ENCODE results near the gene BACH2.

The BACH2 gene

GRCh38 chr6:90322976-90323474 lies 26.4 kb upstream of the BACH2 start:
- no peaks in the 10 kb centered on the region for H3K79me2 ChIP-seq (ENCODE audit: control insufficient read depth, insufficient read depth, low read length, unreplicated experiment)
- H2AFZ ChIP-seq (ENCODE audit: low read length, unreplicated experiment), result no peak overlapping the region
- no peak overlapping the region for H3K4me3 ChIP-seq (ENCODE audit: low read depth, low read length)
- H3K27ac ChIP-seq (ENCODE audit: low read depth, low read length), result no peak overlapping the region
- peaks cover 10% of the 10 kb centered on the region for H3K27me3 ChIP-seq (ENCODE audit: insufficient read depth, low read length)
- no peaks in the 10 kb centered on the region for H3K4me1 ChIP-seq (ENCODE audit: control insufficient read depth, insufficient read depth, low read length, unreplicated experiment)
- H3K36me3 ChIP-seq (ENCODE audit: insufficient read depth, low read length), result no peaks in the 10 kb centered on the region

- H3K79me2 ChIP-seq (ENCODE audit: control insufficient read depth, insufficient read depth, low read length, unreplicated experiment), result no peaks in the 10 kb centered on the region
- no peak overlapping the region for H3K4me3 ChIP-seq (ENCODE audit: low read depth, low read length)
- no peaks in the 10 kb centered on the region for H3K36me3 ChIP-seq (ENCODE audit: insufficient read depth, low read length)
- no peak overlapping the region for H2AFZ ChIP-seq (ENCODE audit: low read length, unreplicated experiment)
- peaks cover 18% of the 10 kb centered on the region for H3K27me3 ChIP-seq (ENCODE audit: insufficient read depth, low read length)
- H3K4me1 ChIP-seq (ENCODE audit: control insufficient read depth, insufficient read depth, low read length, unreplicated experiment), result no peaks in the 10 kb centered on the region
- H3K27ac ChIP-seq (ENCODE audit: low read depth, low read length), result no peak overlapping the region
These were observed 23.5 kb upstream of the BACH2 start for GRCh38 chr6:90319979-90320685.

- H3K79me2 ChIP-seq (ENCODE audit: control insufficient read depth, insufficient read depth, low read length, unreplicated experiment), result no peaks in the 10 kb centered on the region
- no peaks in the 10 kb centered on the region for H3K4me1 ChIP-seq (ENCODE audit: control insufficient read depth, insufficient read depth, low read length, unreplicated experiment)
- no peak overlapping the region for H2AFZ ChIP-seq (ENCODE audit: low read length, unreplicated experiment)
- H3K27me3 ChIP-seq (ENCODE audit: insufficient read depth, low read length), result peaks cover 28% of the 10 kb centered on the region
- H3K4me3 ChIP-seq (ENCODE audit: low read depth, low read length), result no peak overlapping the region
- no peaks in the 10 kb centered on the region for H3K36me3 ChIP-seq (ENCODE audit: insufficient read depth, low read length)
- no peak overlapping the region for H3K27ac ChIP-seq (ENCODE audit: low read depth, low read length)
These were observed 22.4 kb upstream of the BACH2 start for GRCh38 chr6:90319044-90319443.

GRCh38 chr6:90315986-90316385 lies 19.3 kb upstream of the BACH2 start:
- Histone ChIP-seq H3K4me1 (ENCODE audit: control insufficient read depth, insufficient read depth, low read length, unreplicated experiment) (no peaks in the 10 kb centered on the region), H2AFZ (ENCODE audit: low read length, unreplicated experiment) (no peak overlapping the region), H3K79me2 (ENCODE audit: control insufficient read depth, insufficient read depth, low read length, unreplicated experiment) (no peaks in the 10 kb centered on the region), H3K4me3 (ENCODE audit: low read depth, low read length) (no peak overlapping the region), H3K27me3 (ENCODE audit: insufficient read depth, low read length) (peaks cover 57% of the 10 kb centered on the region), H3K27ac (ENCODE audit: low read depth, low read length) (no peak overlapping the region), H3K36me3 (ENCODE audit: insufficient read depth, low read length) (no peaks in the 10 kb centered on the region)

GRCh38 chr6:90315354-90315950 lies 18.8 kb upstream of the BACH2 start:
- no peak overlapping the region for H3K27ac ChIP-seq (ENCODE audit: low read depth, low read length)
- H3K27me3 ChIP-seq (ENCODE audit: insufficient read depth, low read length), result peaks cover 59% of the 10 kb centered on the region
- H3K4me1 ChIP-seq (ENCODE audit: control insufficient read depth, insufficient read depth, low read length, unreplicated experiment), result no peaks in the 10 kb centered on the region
- no peak overlapping the region for H3K4me3 ChIP-seq (ENCODE audit: low read depth, low read length)
- no peak overlapping the region for H2AFZ ChIP-seq (ENCODE audit: low read length, unreplicated experiment)
- H3K36me3 ChIP-seq (ENCODE audit: insufficient read depth, low read length), result no peaks in the 10 kb centered on the region
- no peaks in the 10 kb centered on the region for H3K79me2 ChIP-seq (ENCODE audit: control insufficient read depth, insufficient read depth, low read length, unreplicated experiment)

GRCh38 chr6:90314514-90314913 lies 17.9 kb upstream of the BACH2 start:
- H3K27ac ChIP-seq (ENCODE audit: low read depth, low read length), result no peak overlapping the region

GRCh38 chr6:90311569-90311968 lies 14.9 kb upstream of the BACH2 start:
- Histone ChIP-seq H2AFZ (ENCODE audit: low read length, unreplicated experiment) (no peak overlapping the region), H3K27me3 (ENCODE audit: insufficient read depth, low read length) (peaks cover 92% of the 10 kb centered on the region), H3K79me2 (ENCODE audit: control insufficient read depth, insufficient read depth, low read length, unreplicated experiment) (no peaks in the 10 kb centered on the region)

More at GRCh38 chr6:90314514-90314913, 17.9 kb upstream of the BACH2 start:
- Histone ChIP-seq H3K36me3 (ENCODE audit: insufficient read depth, low read length) (no peaks in the 10 kb centered on the region), H3K4me1 (ENCODE audit: control insufficient read depth, insufficient read depth, low read length, unreplicated experiment) (no peaks in the 10 kb centered on the region), H2AFZ (ENCODE audit: low read length, unreplicated experiment) (no peak overlapping the region), H3K4me3 (ENCODE audit: low read depth, low read length) (no peak overlapping the region), H3K27me3 (ENCODE audit: insufficient read depth, low read length) (peaks cover 63% of the 10 kb centered on the region), H3K79me2 (ENCODE audit: control insufficient read depth, insufficient read depth, low read length, unreplicated experiment) (no peaks in the 10 kb centered on the region)

GRCh38 chr6:90305800-90306448 lies 9.3 kb upstream of the BACH2 start:
- H3K27ac ChIP-seq (ENCODE audit: low read depth, low read length), result no peak overlapping the region
- H3K27me3 ChIP-seq (ENCODE audit: insufficient read depth, low read length), result peaks cover 90% of the 10 kb centered on the region
- H3K4me1 ChIP-seq (ENCODE audit: control insufficient read depth, insufficient read depth, low read length, unreplicated experiment), result no peaks in the 10 kb centered on the region
- no peaks in the 10 kb centered on the region for H3K36me3 ChIP-seq (ENCODE audit: insufficient read depth, low read length)
- no peak overlapping the region for H3K4me3 ChIP-seq (ENCODE audit: low read depth, low read length)
- H2AFZ ChIP-seq (ENCODE audit: low read length, unreplicated experiment), result no peak overlapping the region
- no peaks in the 10 kb centered on the region for H3K79me2 ChIP-seq (ENCODE audit: control insufficient read depth, insufficient read depth, low read length, unreplicated experiment)

More at GRCh38 chr6:90311569-90311968, 14.9 kb upstream of the BACH2 start:
- Histone ChIP-seq H3K4me1 (ENCODE audit: control insufficient read depth, insufficient read depth, low read length, unreplicated experiment) (no peaks in the 10 kb centered on the region), H3K27ac (ENCODE audit: low read depth, low read length) (no peak overlapping the region), H3K36me3 (ENCODE audit: insufficient read depth, low read length) (no peaks in the 10 kb centered on the region), H3K4me3 (ENCODE audit: low read depth, low read length) (no peak overlapping the region)

GRCh38 chr6:90304308-90304707 lies 7.7 kb upstream of the BACH2 start:
- Histone ChIP-seq H3K79me2 (ENCODE audit: control insufficient read depth, insufficient read depth, low read length, unreplicated experiment) (no peaks in the 10 kb centered on the region), H3K27me3 (ENCODE audit: insufficient read depth, low read length) (peaks cover 90% of the 10 kb centered on the region), H3K27ac (ENCODE audit: low read depth, low read length) (no peak overlapping the region), H3K4me1 (ENCODE audit: control insufficient read depth, insufficient read depth, low read length, unreplicated experiment) (no peaks in the 10 kb centered on the region), H3K4me3 (ENCODE audit: low read depth, low read length) (no peak overlapping the region), H3K36me3 (ENCODE audit: insufficient read depth, low read length) (no peaks in the 10 kb centered on the region), H2AFZ (ENCODE audit: low read length, unreplicated experiment) (no peak overlapping the region)

- no peak overlapping the region for H3K4me3 ChIP-seq (ENCODE audit: low read depth, low read length)
- H3K36me3 ChIP-seq (ENCODE audit: insufficient read depth, low read length), result no peaks in the 10 kb centered on the region
- no peaks in the 10 kb centered on the region for H3K4me1 ChIP-seq (ENCODE audit: control insufficient read depth, insufficient read depth, low read length, unreplicated experiment)
- H3K79me2 ChIP-seq (ENCODE audit: control insufficient read depth, insufficient read depth, low read length, unreplicated experiment), result no peaks in the 10 kb centered on the region
- peaks cover 91% of the 10 kb centered on the region for H3K27me3 ChIP-seq (ENCODE audit: insufficient read depth, low read length)
- no peak overlapping the region for H2AFZ ChIP-seq (ENCODE audit: low read length, unreplicated experiment)
- no peak overlapping the region for H3K27ac ChIP-seq (ENCODE audit: low read depth, low read length)
These were observed 6.4 kb upstream of the BACH2 start for GRCh38 chr6:90303039-90303438.
